NK-92 treated with Interleukin-12 subunit alpha and Interleukin-12 subunit beta, amount 100 ng/mL, for 24 hours (cell line): ENCODE results near the gene TPO.

Experiments used
- DNase-seq: peaks from one replicate; lab custom pipeline; 2025; lab: John Stamatoyannopoulos, UW

The TPO gene

GRCh38 chr2:1586251-1586922 lies 173.1 kb downstream of the TPO start:
- no peak for DNase-seq

GRCh38 chr2:1586923-1587840 lies 173.9 kb downstream of the TPO start:
- DNase-seq = no peak

- DNase-seq = no peak
Observed at GRCh38 chr2:1588051-1588977, 175.1 kb downstream of the TPO start.

- DNase-seq = no peak
Observed at GRCh38 chr2:1588978-1589621, 175.8 kb downstream of the TPO start.

DNA sequence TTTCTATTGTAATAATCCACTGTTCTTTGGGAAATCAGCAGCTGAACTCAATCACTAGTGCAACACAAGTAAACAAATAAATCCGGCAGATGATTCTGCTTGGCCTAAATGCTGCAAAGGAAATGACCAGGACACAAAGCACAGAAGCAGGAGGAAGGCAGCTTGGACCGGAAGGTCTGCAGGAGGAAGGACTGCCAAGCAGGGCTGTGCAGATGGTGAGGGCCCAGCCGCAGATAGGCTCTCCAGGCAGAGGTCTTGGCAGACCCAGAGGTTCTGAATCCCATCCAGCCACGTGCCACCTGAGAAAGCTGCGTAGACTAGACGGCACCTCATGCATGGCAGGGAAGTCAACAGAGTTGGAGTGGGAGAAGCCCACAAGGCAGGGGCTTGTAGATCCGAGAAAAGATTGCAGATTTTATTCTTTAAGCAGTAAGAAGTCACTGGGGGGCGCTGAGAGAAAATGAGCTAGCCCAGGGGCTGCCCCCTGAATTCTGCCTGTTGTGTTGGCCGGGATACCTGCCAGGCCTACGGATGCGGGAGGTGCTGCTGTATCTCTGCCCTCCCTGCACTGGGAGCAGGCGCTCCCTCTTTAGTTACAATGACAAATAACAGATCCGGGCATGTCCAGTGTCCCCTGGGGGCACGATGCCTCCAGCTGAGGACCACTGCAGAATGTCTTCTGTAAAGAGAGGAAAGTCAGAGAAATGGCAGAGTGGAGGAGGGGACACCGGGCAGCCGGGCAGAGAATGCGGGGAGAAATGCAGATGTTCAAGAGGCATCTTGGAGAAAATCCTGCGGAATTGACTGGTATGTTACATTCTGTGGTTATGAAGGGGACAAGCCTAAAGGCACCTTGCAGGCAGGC lies 177.6 kb downstream of the TPO start:
- DNase-seq = no peak

DNA sequence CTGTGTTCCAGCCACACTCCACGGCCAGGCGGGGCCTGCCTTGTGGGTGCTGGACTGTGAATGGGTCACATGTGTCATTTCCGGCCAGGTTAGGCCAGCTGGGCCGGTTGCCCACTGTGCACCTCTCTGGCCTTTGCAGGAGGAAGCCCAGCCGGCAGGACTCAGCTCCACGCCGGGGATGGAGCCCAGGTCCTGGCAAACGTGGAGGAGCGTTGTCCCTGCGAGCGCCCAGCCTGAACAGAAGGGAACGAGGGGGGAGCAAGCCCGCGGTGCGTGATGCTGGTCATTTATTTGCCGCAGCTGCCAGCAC lies 178.2 kb downstream of the TPO start:
- DNase-seq = no peak
